CD4-positive, alpha-beta T cell (primary cell): ENCODE data around the gene DNASE1L2. TPM values are rescaled to one million over a fixed set of nuclear protein-coding genes. Genes with fewer than 3 reads are reported as not detected.
A peak's percentile ranks its signal among the peaks of the same experiment; 100 is the strongest.

ENCODE experiments used
- ATAC-seq: fragments of 200-7000 bp; cut with Tn5 transposase; one replicate; pipeline ENCODE4 v1.10.0; 2022; ENCODE audit warnings: mild to moderate bottlenecking; ENCODE audit not compliant: poor library complexity
- CTCF ChIA-PET: fragments of 350-600 bp; sonication (Branson Sonifier 250); formaldehyde crosslinking; loops from one replicate; lab custom pipeline; 2021; ENCODE audit warnings: antibody characterized with exemption, inconsistent platforms; lab: Charles Lee
- POLR2A ChIA-PET: fragments of 350-600 bp; sonication (Branson Sonifier 250); formaldehyde crosslinking; loops from one replicate; lab custom pipeline; 2021; ENCODE audit warnings: antibody characterized with exemption, inconsistent platforms; lab: Charles Lee
- DNase-seq, 14 experiments: peaks; one replicate each; pipeline ENCODE4 v3.0.0-alpha.2; 2013 to 2020; ENCODE audit warnings: mixed read lengths in 2 of 14
- H3K27ac ChIP-seq, 2 donors: one replicate each; pipeline versions ENCODE4 v1.5.1 to v1.7.0; 2013; ENCODE audit warnings: low read length in 2 of 2, low read depth in 1 of 2, mild to moderate bottlenecking in 1 of 2
- H3K27me3 ChIP-seq, 2 experiments: 1 replicate in 1 of 2; 2 replicates in 1 of 2; pipeline versions ENCODE4 v1.6.1 to v1.7.0; 2013; ENCODE audit warnings: low read length in 2 of 2, control low read depth in 1 of 2, mild to moderate bottlenecking in 1 of 2, moderate library complexity in 1 of 2; ENCODE audit not compliant: insufficient read depth in 2 of 2, control insufficient read depth in 1 of 2
- H3K36me3 ChIP-seq: one replicate; pipeline ENCODE4 v1.6.1; 2013; ENCODE audit warnings: low read length, control low read depth; ENCODE audit not compliant: insufficient read depth
- H3K4me1 ChIP-seq: one replicate; pipeline ENCODE4 v1.6.1; 2013; ENCODE audit warnings: low read length, control low read depth; ENCODE audit not compliant: insufficient read depth
- H3K4me3 ChIP-seq: one replicate; pipeline ENCODE4 v1.5.1; 2013; ENCODE audit warnings: mild to moderate bottlenecking, low read length, moderate library complexity
- H3K9me3 ChIP-seq, 2 experiments: 1 replicate in 1 of 2; 2 replicates in 1 of 2; pipeline versions ENCODE4 v1.6.1 to v1.7.0; 2013; ENCODE audit warnings: low read length in 2 of 2, mild to moderate bottlenecking in 2 of 2, control low read depth in 1 of 2, moderate library complexity in 1 of 2; ENCODE audit not compliant: control insufficient read depth in 1 of 2, insufficient read depth in 1 of 2
- H3K27ac Mint-ChIP-seq: one replicate; pipeline ENCODE4 v1.8.0; 2020; ENCODE audit warnings: mixed read lengths
- H3K27me3 Mint-ChIP-seq: one replicate; pipeline ENCODE4 v1.8.0; 2021; ENCODE audit warnings: mixed read lengths
- H3K36me3 Mint-ChIP-seq: one replicate; pipeline ENCODE4 v1.8.0; 2021; ENCODE audit warnings: low read depth, mixed read lengths
- H3K4me1 Mint-ChIP-seq: one replicate; pipeline ENCODE4 v1.8.0; 2021; ENCODE audit warnings: low read depth, mixed read lengths
- H3K4me3 Mint-ChIP-seq: one replicate; pipeline ENCODE4 v1.8.0; 2020; ENCODE audit warnings: mild to moderate bottlenecking, mixed read lengths
- H3K9me3 Mint-ChIP-seq: one replicate; pipeline ENCODE4 v1.8.0; 2020; ENCODE audit warnings: mixed read lengths
- intact Hi-C, 2 experiments: fragments of 100-400 bp; cut with DNase I in 1 of 2; cut with micrococcal nuclease in 1 of 2; formaldehyde crosslinking; loops; one replicate each; pipeline versions ENCODE4 v1.15.1 to v1.9.0; 2023 to 2025; cut with DNase I, micrococcal nuclease
- total RNA-seq, 174 experiments: library from RNA in 2 of 174; stranded (reverse) in 2 of 174; gene quantifications; one replicate each; pipeline ENCODE4 v1.2.3 and lab custom pipeline; 2021 to 2026
- TF ChIP-seq, protein P1 (sequence below): fragments of 200-600 bp; IDR thresholded peaks from one replicate; pipeline ENCODE4 v1.8.0; 2022; ENCODE audit warnings: antibody characterized with exemption, mild to moderate bottlenecking

DNASE1L2 gene
- total RNA-seq, 2 experiments from 2014 or later, result 0.22 to 0.36 TPM

DNA sequence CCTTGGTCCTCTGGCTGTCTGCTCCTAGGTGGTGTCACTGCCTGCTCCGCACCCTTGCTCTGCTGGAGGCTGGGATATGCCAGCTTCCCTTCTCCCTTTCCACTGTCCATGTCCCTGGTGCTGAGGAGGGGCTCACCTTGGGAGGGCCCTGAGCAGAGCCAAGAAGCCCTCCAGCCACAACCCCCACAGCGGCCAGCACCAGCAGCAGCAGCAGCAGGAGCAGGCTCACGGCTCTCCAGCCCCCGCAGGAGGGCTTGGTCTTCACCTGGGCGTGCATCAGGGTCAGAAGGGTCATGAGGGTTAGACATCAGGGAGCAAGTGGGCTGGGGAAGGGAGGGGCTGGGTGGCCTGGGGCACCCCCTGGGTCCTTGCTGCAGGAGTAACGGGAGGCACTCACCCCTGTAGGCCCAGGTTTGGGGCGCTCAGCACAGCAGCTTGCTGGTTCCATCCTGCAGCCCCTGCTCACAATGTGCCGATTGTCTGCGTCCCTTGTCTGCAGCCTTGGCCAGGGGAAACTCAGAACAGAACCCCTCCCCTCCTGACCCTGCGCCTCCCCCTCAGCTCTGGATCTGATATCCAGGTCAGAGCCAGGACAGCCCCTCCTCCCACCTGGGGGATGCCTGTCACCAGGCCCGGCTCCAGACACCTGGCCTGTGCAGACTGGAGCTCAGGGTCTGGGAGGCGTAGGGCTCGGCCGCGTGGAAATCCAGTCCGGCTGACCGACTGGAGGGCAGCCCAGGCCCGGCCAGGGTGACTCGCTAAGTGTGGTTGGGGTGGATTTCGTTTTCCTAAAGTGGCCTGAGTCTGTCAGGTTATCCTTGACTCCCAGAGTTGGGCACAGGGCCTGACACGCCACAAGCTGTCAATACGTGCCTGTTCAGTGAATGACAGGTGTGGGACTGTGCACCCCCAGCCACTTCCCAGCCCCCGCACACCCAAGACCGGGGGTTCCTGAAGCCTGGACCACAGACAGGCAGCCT, 25.6 kb upstream of the DNASE1L2 start, which contains the start of gene BRICD5:
TSS of gene BRICD5 (minus strand) at position 478 of the 980 bp plus-strand sequence. CDS start at position 448, 30 bp downstream.
- peak within 1 kb of the TSS; percentile 11 for H3K4me3 Mint-ChIP-seq
- intact Hi-C loops, result loop anchor here in 1 of 2 experiments (10.0 kb wide), 1 partner anchor 796 kb away; the partner anchor contains the start of gene UNKL
- Histone ChIP-seq H3K27me3 (no peaks in the 10 kb centered on the region), H3K27ac (no peak within 1 kb of the TSS), H3K4me1 (peaks cover 38% of the 10 kb centered on the region), H3K36me3 (peaks cover 32% of the 10 kb centered on the region), H3K9me3 (no peaks in the 10 kb centered on the region), H3K4me3 (no peak within 1 kb of the TSS)
- peak within 1 kb of the TSS; percentile 24 for H3K27ac Mint-ChIP-seq
- ATAC-seq (no peak), DNase-seq (no peak)
- peaks cover 19% of the 10 kb centered on the region for H3K4me1 Mint-ChIP-seq
- no peaks in the 10 kb centered on the region for H3K9me3 Mint-ChIP-seq
- CTCF ChIA-PET, result no interaction called here
- H3K36me3 Mint-ChIP-seq, result peaks cover 16% of the 10 kb centered on the region
- TF ChIP-seq, protein P1, sequence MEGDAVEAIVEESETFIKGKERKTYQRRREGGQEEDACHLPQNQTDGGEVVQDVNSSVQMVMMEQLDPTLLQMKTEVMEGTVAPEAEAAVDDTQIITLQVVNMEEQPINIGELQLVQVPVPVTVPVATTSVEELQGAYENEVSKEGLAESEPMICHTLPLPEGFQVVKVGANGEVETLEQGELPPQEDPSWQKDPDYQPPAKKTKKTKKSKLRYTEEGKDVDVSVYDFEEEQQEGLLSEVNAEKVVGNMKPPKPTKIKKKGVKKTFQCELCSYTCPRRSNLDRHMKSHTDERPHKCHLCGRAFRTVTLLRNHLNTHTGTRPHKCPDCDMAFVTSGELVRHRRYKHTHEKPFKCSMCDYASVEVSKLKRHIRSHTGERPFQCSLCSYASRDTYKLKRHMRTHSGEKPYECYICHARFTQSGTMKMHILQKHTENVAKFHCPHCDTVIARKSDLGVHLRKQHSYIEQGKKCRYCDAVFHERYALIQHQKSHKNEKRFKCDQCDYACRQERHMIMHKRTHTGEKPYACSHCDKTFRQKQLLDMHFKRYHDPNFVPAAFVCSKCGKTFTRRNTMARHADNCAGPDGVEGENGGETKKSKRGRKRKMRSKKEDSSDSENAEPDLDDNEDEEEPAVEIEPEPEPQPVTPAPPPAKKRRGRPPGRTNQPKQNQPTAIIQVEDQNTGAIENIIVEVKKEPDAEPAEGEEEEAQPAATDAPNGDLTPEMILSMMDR, result no peak
- no peaks in the 10 kb centered on the region for H3K27me3 Mint-ChIP-seq
- POLR2A ChIA-PET, result interaction anchor here (1.3 kb wide), 1 partner anchor 246 kb away, joined by 3 read pairs; the partner anchor contains the start of gene RPS2

DNA sequence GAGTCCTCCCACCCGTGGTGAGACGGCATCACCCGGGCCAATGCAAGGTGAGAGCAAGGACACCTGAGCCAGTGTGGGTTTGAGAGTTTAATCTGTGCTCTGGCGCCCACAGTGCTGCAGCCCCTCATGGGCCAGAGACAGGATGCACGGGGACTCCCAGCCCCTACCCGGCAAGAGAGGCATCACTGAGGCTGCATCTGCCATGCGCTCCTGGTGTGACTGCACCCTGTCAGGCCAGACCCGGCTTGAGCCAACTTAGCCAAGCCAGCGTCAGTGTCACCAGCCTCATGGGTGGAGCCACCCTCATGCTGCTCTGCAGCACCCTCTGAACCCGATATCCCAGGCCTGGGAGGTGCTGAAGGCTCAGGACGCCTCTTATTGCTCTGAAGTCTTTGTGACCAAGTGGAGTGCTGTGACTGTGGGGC, 24.3 kb upstream of the DNASE1L2 start:
- H3K4me1 Mint-ChIP-seq, result peaks cover 11% of the 10 kb centered on the region
- Histone ChIP-seq H3K27ac (no peak overlapping the region), H3K36me3 (peaks cover 27% of the 10 kb centered on the region), H3K9me3 (no peaks in the 10 kb centered on the region), H3K4me3 (no peak overlapping the region), H3K4me1 (peaks cover 27% of the 10 kb centered on the region), H3K27me3 (no peaks in the 10 kb centered on the region)
- TF ChIP-seq, protein P1, result no peak
- DNase-seq (no peak), ATAC-seq (no peak)
- intact Hi-C loops, result loop anchor here in 1 of 2 experiments (10.0 kb wide), 1 partner anchor 797 kb away; the partner anchor contains the start of gene UNKL
- H3K27ac Mint-ChIP-seq, result peak overlapping the region; percentile 24
- CTCF ChIA-PET, result no interaction called here
- H3K27me3 Mint-ChIP-seq, result no peaks in the 10 kb centered on the region
- H3K9me3 Mint-ChIP-seq, result no peaks in the 10 kb centered on the region
- H3K4me3 Mint-ChIP-seq, result peak overlapping the region; percentile 55
- POLR2A ChIA-PET, result interaction anchor here (0.6 to 1.3 kb wide), 2 partner anchors 28 to 247 kb away, joined by 3 read pairs; partner anchors contain the start of gene RPS2
- H3K36me3 Mint-ChIP-seq, result peaks cover 10% of the 10 kb centered on the region
